GM12878 (cell line): ENCODE data around the gene PSMF1. TPM values are rescaled to one million over a fixed set of nuclear protein-coding genes. Genes with fewer than 3 reads are reported as not detected.

ENCODE experiments used
- ATAC-seq: fragments of 200-7000 bp; cut with Tn5 transposase; 3 replicates; pipeline ENCODE4 v1.9.1; 2020; ENCODE audit warnings: mild to moderate bottlenecking, moderate library complexity
- BruUV-seq: library from RNA; stranded (reverse); fragments of 400-500 nt; replicated peaks from 2 replicates; lab custom pipeline; 2021; lab: Mats Ljungman, UMichigan
- CTCF ChIA-PET: fragments of 300-600 bp; sonication (Branson Sonifier 250); formaldehyde crosslinking; extraction: SDS; loops from one replicate; lab custom pipeline; 2021; ENCODE audit warnings: inconsistent platforms; lab: Yijun Ruan, JAX
- POLR2A ChIA-PET: fragments of 350-600 bp; formaldehyde crosslinking; extraction: SDS; loops from one replicate; lab custom pipeline; 2021; ENCODE audit warnings: inconsistent platforms; lab: Charles Lee
- RAD21 ChIA-PET: fragments of 300-600 bp; sonication (Branson Sonifier 250); formaldehyde crosslinking; loops from one replicate; lab custom pipeline; 2023; ENCODE audit warnings: antibody characterized with exemption; ENCODE audit not compliant: unreplicated experiment; lab: Charles Lee
- SMC1A ChIA-PET: fragments of 300-600 bp; sonication (Branson Sonifier 250); formaldehyde crosslinking; loops from one replicate; lab custom pipeline; 2023; ENCODE audit not compliant: unreplicated experiment, uncharacterized antibody; lab: Charles Lee
- DNase-seq: peaks from one replicate; pipeline ENCODE4 v3.0.0-alpha.2; 2011; ENCODE audit warnings: low read depth, low spot score
- FAIRE-seq: peaks from 3 replicates; lab custom pipeline; 2011; peaks lifted over from hg19 to GRCh38; lab: Jason Lieb, UNC
- H2AFZ ChIP-seq: 2 replicates; pipeline ENCODE4 v1.6.0; 2011; ENCODE audit warnings: low read depth, low read length, control low read depth; ENCODE audit not compliant: control insufficient read depth
- H3K27ac ChIP-seq: 2 replicates; pipeline ENCODE4 v1.5.1; 2011; ENCODE audit warnings: control low read depth; ENCODE audit not compliant: control insufficient read depth, insufficient read depth
- H3K27me3 ChIP-seq, 2 experiments: replicated peaks in 1 of 2; 2 replicates each; pipeline versions ENCODE4 v1.6.0 to v1.6.1; 2011; ENCODE audit warnings: low read length in 1 of 2; ENCODE audit not compliant: control insufficient read depth in 2 of 2, insufficient read depth in 2 of 2
- H3K36me3 ChIP-seq, 2 experiments: 2 replicates each; pipeline ENCODE4 v1.5.1; 2011; ENCODE audit warnings: low read length in 1 of 2; ENCODE audit not compliant: control insufficient read depth in 2 of 2, insufficient read depth in 2 of 2
- H3K4me1 ChIP-seq: 2 replicates; pipeline ENCODE4 v1.6.1; 2011; ENCODE audit warnings: mild to moderate bottlenecking, low read length, moderate library complexity, mixed read lengths; ENCODE audit not compliant: control insufficient read depth, insufficient read depth
- H3K4me2 ChIP-seq: 2 replicates; pipeline ENCODE4 v1.6.0; 2011; ENCODE audit warnings: control low read depth; ENCODE audit not compliant: control insufficient read depth, insufficient read depth
- H3K4me3 ChIP-seq: fragments of 200-600 bp; sonication (generic); 2 replicates; pipeline ENCODE4 v1.5.1; 2016
- H3K79me2 ChIP-seq: 2 replicates; pipeline ENCODE4 v1.6.0; 2011; ENCODE audit warnings: low read length; ENCODE audit not compliant: control insufficient read depth, insufficient read depth
- H3K9ac ChIP-seq: 2 replicates; pipeline ENCODE4 v1.8.0; 2011; ENCODE audit warnings: low read length, control low read depth, mixed read lengths; ENCODE audit not compliant: control insufficient read depth, insufficient read depth
- H3K9me3 ChIP-seq: replicated peaks from 3 replicates; pipeline ENCODE4 v1.5.1; 2011; ENCODE audit warnings: mild to moderate bottlenecking, low read length; ENCODE audit not compliant: control insufficient read depth, insufficient read depth
- H4K20me1 ChIP-seq: 2 replicates; pipeline ENCODE4 v1.6.0; 2011; ENCODE audit not compliant: control insufficient read depth, insufficient read depth
- ATF2 ChIP-seq: IDR thresholded peaks from 2 replicates; pipeline ENCODE4 v1.6.1; 2012; ENCODE audit warnings: low read length, inconsistent platforms
- BCL11A ChIP-seq: IDR thresholded peaks from 2 replicates; pipeline ENCODE4 v1.6.1; 2011; ENCODE audit warnings: low read depth, low read length
- BCL3 ChIP-seq: IDR thresholded peaks from 2 replicates; pipeline ENCODE4 v1.6.1; 2011; ENCODE audit warnings: borderline replicate concordance, low read depth, mild to moderate bottlenecking, moderate library complexity, low read length; ENCODE audit not compliant: insufficient read depth, poor library complexity, severe bottlenecking
- BHLHE40 ChIP-seq, 2 experiments: fragments of 450-650 bp in 1 of 2; IDR thresholded peaks; 2 replicates each; pipeline ENCODE4 v1.6.1; 2011 to 2017; ENCODE audit warnings: low read depth in 2 of 2, borderline replicate concordance in 1 of 2, improper control_type of control experiment in 1 of 2, low read length in 1 of 2, mild to moderate bottlenecking in 1 of 2
- CBX5 ChIP-seq: sonication (generic); IDR thresholded peaks from 2 replicates; pipeline ENCODE4 v1.6.1; 2016; ENCODE audit warnings: low read depth, moderate library complexity, mild to moderate bottlenecking, inconsistent platforms
- CREM ChIP-seq: IDR thresholded peaks from 2 replicates; pipeline ENCODE4 v1.6.1; 2014; ENCODE audit warnings: antibody characterized with exemption, low read depth
- EZH2 ChIP-seq: IDR thresholded peaks from 2 replicates; pipeline ENCODE4 v1.6.1; 2012; ENCODE audit warnings: low read depth, mild to moderate bottlenecking, control low read depth, inconsistent platforms, low read length, borderline replicate concordance; ENCODE audit not compliant: control insufficient read depth
- FOS ChIP-seq: IDR thresholded peaks from 3 replicates; pipeline ENCODE4 v1.6.1; 2011; ENCODE audit warnings: borderline replicate concordance; ENCODE audit not compliant: insufficient read length; ENCODE audit errors: extremely low read depth
- FOXK2 ChIP-seq: fragments of 450-650 bp; IDR thresholded peaks from 2 replicates; pipeline ENCODE4 v1.6.1; 2017; ENCODE audit warnings: mild to moderate bottlenecking, moderate library complexity
- FOXM1 ChIP-seq: IDR thresholded peaks from 2 replicates; pipeline ENCODE4 v1.6.1; 2012; ENCODE audit warnings: low read depth, mild to moderate bottlenecking, inconsistent platforms, low read length, moderate library complexity
- NFYA ChIP-seq: IDR thresholded peaks from 2 replicates; pipeline ENCODE4 v1.6.1; 2011; ENCODE audit warnings: low read depth, mild to moderate bottlenecking, low read length, improper control_type of control experiment, borderline replicate concordance
- PAX5 ChIP-seq: IDR thresholded peaks from 2 replicates; pipeline ENCODE4 v1.6.1; 2011; ENCODE audit warnings: low read depth, low read length, borderline replicate concordance
- PKNOX1 ChIP-seq: fragments of 450-650 bp; IDR thresholded peaks from 2 replicates; pipeline ENCODE4 v1.6.1; 2016; ENCODE audit warnings: mild to moderate bottlenecking
- RAD21 ChIP-seq: IDR thresholded peaks from 2 replicates; pipeline ENCODE4 v1.6.1; 2011; ENCODE audit warnings: mild to moderate bottlenecking, low read depth, low read length, moderate library complexity; ENCODE audit not compliant: insufficient read depth
- RFX5 ChIP-seq: IDR thresholded peaks from 2 replicates; pipeline ENCODE4 v1.6.1; 2011; ENCODE audit warnings: low read depth, low read length, improper control_type of control experiment
- SMC3 ChIP-seq: IDR thresholded peaks from 2 replicates; pipeline ENCODE4 v1.6.1; 2011; ENCODE audit warnings: low read length, improper control_type of control experiment, borderline replicate concordance
- SREBF1 ChIP-seq: IDR thresholded peaks from 2 replicates; pipeline ENCODE4 v1.6.1; 2012; ENCODE audit warnings: mild to moderate bottlenecking, low read length
- YY1 ChIP-seq: IDR thresholded peaks from 2 replicates; pipeline ENCODE4 v1.6.1; 2011; ENCODE audit warnings: low read depth, mild to moderate bottlenecking, low read length
- WGBS: methylation state at CpG from one replicate; pipeline ENCODE4 v1.1.6; 2016; ENCODE audit warnings: low lambda C conversion rate; ENCODE audit not compliant: insufficient replicate concordance, insufficient coverage; ENCODE audit errors: missing lambda C conversion rate; 5-methylcytosine and 5-hydroxymethylcytosine counted together
- in situ Hi-C: fragments of 300-500 bp; cut with MboI; formaldehyde crosslinking; loops from 9 replicates; pipeline ENCODE4 v1.14.3; 2018; ENCODE audit warnings: mixed read lengths
- intact Hi-C: fragments of 100-400 bp; cut with micrococcal nuclease; formaldehyde crosslinking; loops from one replicate; pipeline ENCODE4 v1.14.2; 2022; ENCODE audit not compliant: unreplicated experiment
- polyA plus RNA-seq, 11 experiments: library from polyadenylated mRNA; depleted of rRNA in 4 of 11; unstranded in 6 of 11; stranded (reverse) in 5 of 11; fragments of >200 nt; fragmentation: Nextera tagmentation in 4 of 11; fragmentation: Illumina TruSeq in 1 of 11; extraction: Ambion mirVana in 4 of 11; extraction: Trizol in 1 of 11; gene quantifications; 1 replicate in 1 of 11; 2 replicates in 10 of 11; pipeline versions ENCODE4 v1.2.1 to v1.2.3, GENCODE V29; 2011 to 2016; ENCODE audit warnings: inconsistent platforms in 2 of 11, missing spikeins in 2 of 11, low read depth in 1 of 11
- total RNA-seq, 4 experiments: library from RNA; depleted of rRNA in 3 of 4; stranded (reverse); fragments of >200 nt in 3 of 4; fragmentation: Illumina TruSeq in 1 of 4; extraction: Trizol in 1 of 4; gene quantifications; 2 replicates each; pipeline versions ENCODE4 v1.2.1 to v1.2.3, GENCODE V29; 2013 to 2021

The PSMF1 gene
- total and polyA plus RNA-seq, 10 of the 15 experiments (the other 5 are each of a cell fraction or from before 2014, with no cell fraction given): 14.2 to 173 (median 40.6) TPM

- ChIA-PET POLR2A (no interaction called here), CTCF (interaction anchor here (0.7 to 2.0 kb wide), 14 partner anchors 12 to 397 kb away, joined by 3 to 6 read pairs (median 4); no protein-coding TSS in a partner anchor), RAD21 (interaction anchor here (1.2 kb wide), 1 partner anchor 104 kb away, joined by 3 read pairs; no protein-coding TSS in a partner anchor), SMC1A (interaction anchor here (1.0 to 1.3 kb wide), 3 partner anchors 21 to 255 kb away, joined by 3 read pairs; no protein-coding TSS in a partner anchor)
- in situ Hi-C loops (loop anchor here (5.0 kb wide), 1 partner anchor 396 kb away; no protein-coding TSS in a partner anchor), intact Hi-C loops (loop anchor here (1.0 to 2.0 kb wide), 2 partner anchors 104 to 397 kb away; no protein-coding TSS in a partner anchor)
- no peaks in the 10 kb centered on the region for H3K79me2 ChIP-seq
- FAIRE-seq (peak; percentile 89), ATAC-seq (peak; percentile 97), DNase-seq (no peak)
- H3K27me3 ChIP-seq: peaks cover 0 to 4% of the 10 kb centered on the region in 2 experiments; a peak in 1 of 4 replicates
- H4K20me1 ChIP-seq: no peaks in the 10 kb centered on the region
- H2AFZ ChIP-seq: peak overlapping the region; percentile 67; the same call in 1 of the 2 replicates
- no peak overlapping the region for H3K27ac ChIP-seq
- H3K9me3 ChIP-seq: no peaks in the 10 kb centered on the region
- no peaks in the 10 kb centered on the region for H3K36me3 ChIP-seq
- no peak overlapping the region for H3K4me3 ChIP-seq
- peaks cover 2% of the 10 kb centered on the region; the same call in 1 of the 2 replicates for H3K4me1 ChIP-seq
- no TSS peak for BruUV-seq
- no peak overlapping the region for H3K9ac ChIP-seq
- H3K4me2 ChIP-seq: no peak overlapping the region
- 33% methylated on average over 21 of the region's 21 CpGs for WGBS
- no peak for TF ChIP-seq CBX5
- peak; percentile 86 for TF ChIP-seq YY1
- TF ChIP-seq FOXK2: no peak
- TF ChIP-seq NFYA: no peak
- peak; percentile 71 for TF ChIP-seq RAD21
- TF ChIP-seq BCL3: no peak
- no peak for TF ChIP-seq SREBF1
- TF ChIP-seq BHLHE40 (IDR thresholded peaks at IDR 0.05; ENCODE audit: borderline replicate concordance in 1 of 2, low read depth in 2 of 2, low read length in 1 of 2): 0 out of 4 replicates have a peak, but pooled peaks of 1 of the 2 experiments have one; percentile 17
- TF ChIP-seq ATF2: no peak
- peak; percentile 64 for TF ChIP-seq SMC3
- no peak for TF ChIP-seq PKNOX1
- TF ChIP-seq EZH2: no peak
- TF ChIP-seq CREM: no peak
- no peak for TF ChIP-seq RFX5
- TF ChIP-seq FOS: no peak
- TF ChIP-seq BCL11A: no peak
- TF ChIP-seq FOXM1: no peak
- 0 out of 2 replicates have a peak, but pooled peaks have one; percentile 38 for TF ChIP-seq PAX5
These were observed 94.4 kb downstream of the PSMF1 start for GRCh38 chr20:1212607-1213396.
